ENCODE measurements around the gene MYL9. TPM values are rescaled to one million over a fixed set of nuclear protein-coding genes. Genes with fewer than 3 reads are reported as not detected.
A peak's percentile ranks its signal among the peaks of the same experiment; 100 is the strongest.

The MYL9 gene
- total and polyA plus RNA-seq, 2 donors (not counting 1 experiment from before 2014, with no cell fraction given), result 0.78 to 3.5 TPM

DNA sequence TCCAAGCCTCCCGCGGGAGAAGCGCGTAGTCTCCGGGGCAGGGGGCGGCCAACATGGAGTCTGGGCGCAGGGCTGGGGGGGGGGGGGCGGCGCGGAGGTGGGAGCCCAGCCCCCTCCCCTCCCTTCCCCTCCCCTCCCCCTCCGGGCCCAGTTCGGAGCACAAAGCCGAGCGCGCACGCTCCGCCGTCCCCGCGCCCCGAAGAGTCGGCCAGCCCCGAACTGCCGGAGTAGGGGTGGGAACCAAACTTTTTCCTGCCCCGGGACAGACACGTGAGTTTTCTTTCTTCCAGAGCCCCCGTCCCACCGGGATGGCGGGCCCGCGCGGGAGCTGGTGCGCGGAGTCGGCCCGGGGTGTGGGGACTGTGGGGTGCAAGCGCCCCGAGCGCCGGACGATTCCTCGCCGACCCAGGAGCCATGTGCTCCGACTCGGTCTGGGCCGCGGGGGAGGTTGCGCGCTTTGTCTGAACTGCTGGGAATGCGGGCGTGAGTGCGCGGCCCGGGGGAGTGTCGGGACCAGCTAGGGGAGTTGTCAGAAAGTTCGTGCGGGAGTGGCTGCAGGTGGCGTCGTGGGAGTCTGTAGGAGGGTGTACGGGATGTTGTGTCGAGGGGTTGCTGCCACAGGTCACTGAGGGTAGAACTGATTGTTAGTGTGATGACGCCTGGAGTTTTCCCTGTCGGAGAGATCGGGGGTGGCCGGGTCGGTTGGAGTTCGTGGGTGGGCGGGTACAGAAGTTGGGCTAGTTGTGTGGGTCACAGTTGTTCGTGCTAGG, 33.2 kb downstream of the MYL9 start:
- peak; percentile 4 for ATAC-seq (ENCODE audit: low read depth)

More for the DNA sequence above, 33.2 kb downstream of the MYL9 start:
- peak; percentile 67 for DNase-seq
- TF ChIP-seq, protein P1, sequence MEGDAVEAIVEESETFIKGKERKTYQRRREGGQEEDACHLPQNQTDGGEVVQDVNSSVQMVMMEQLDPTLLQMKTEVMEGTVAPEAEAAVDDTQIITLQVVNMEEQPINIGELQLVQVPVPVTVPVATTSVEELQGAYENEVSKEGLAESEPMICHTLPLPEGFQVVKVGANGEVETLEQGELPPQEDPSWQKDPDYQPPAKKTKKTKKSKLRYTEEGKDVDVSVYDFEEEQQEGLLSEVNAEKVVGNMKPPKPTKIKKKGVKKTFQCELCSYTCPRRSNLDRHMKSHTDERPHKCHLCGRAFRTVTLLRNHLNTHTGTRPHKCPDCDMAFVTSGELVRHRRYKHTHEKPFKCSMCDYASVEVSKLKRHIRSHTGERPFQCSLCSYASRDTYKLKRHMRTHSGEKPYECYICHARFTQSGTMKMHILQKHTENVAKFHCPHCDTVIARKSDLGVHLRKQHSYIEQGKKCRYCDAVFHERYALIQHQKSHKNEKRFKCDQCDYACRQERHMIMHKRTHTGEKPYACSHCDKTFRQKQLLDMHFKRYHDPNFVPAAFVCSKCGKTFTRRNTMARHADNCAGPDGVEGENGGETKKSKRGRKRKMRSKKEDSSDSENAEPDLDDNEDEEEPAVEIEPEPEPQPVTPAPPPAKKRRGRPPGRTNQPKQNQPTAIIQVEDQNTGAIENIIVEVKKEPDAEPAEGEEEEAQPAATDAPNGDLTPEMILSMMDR (IDR thresholded peaks at IDR 0.05), result no peak
- TF ChIP-seq EZH2 (IDR thresholded peaks at IDR 0.05; ENCODE audit: borderline replicate concordance, insufficient read depth, low read depth, low read length, poor library complexity, severe bottlenecking), result no peak
- H3K27ac Mint-ChIP-seq, result peak overlapping the region; percentile 91
- Histone ChIP-seq H3K36me3 (replicated peaks in 1 of 2; ENCODE audit: control extremely low read depth in 1 of 2, control insufficient read depth in 1 of 2, extremely low read depth in 1 of 2, insufficient read depth in 2 of 2, low read length in 1 of 2) (peaks cover 0 to 12% of the 10 kb centered on the region in 2 experiments), H3K27ac (ENCODE audit: low read length in 2 of 2) (peak overlapping the region; percentile 97 to 100), H3K27me3 (replicated peaks in 1 of 4; ENCODE audit: control extremely low read depth in 1 of 4, control insufficient read depth in 3 of 4, insufficient read depth in 4 of 4, low read length in 3 of 4) (no peaks in the 10 kb centered on the region), H3K9me3 (ENCODE audit: control extremely low read depth in 1 of 3, control insufficient read depth in 2 of 3, insufficient read depth in 1 of 3, low read length in 2 of 3) (no peaks in the 10 kb centered on the region), H4K20me1 (ENCODE audit: control insufficient read depth, insufficient read depth, low read length, poor library complexity, severe bottlenecking) (peaks cover 50% of the 10 kb centered on the region), H3K9ac (ENCODE audit: low read length) (peak overlapping the region; percentile 90), H3K4me2 (replicated peaks; ENCODE audit: low read depth, low read length, poor library complexity, severe bottlenecking) (peak overlapping the region; percentile 98), H3K4me3 (ENCODE audit: control extremely low read depth in 1 of 5, extremely low read depth in 1 of 5, insufficient read depth in 1 of 5, low read depth in 2 of 5, low read length in 4 of 5) (peak overlapping the region; percentile 22 to 95 (median 88)), H3K4me1 (ENCODE audit: control insufficient read depth in 2 of 2, insufficient read depth in 2 of 2, low read length in 2 of 2) (peaks cover 23 to 34% of the 10 kb centered on the region in 2 donors), H2AFZ (ENCODE audit: insufficient read depth, low read depth, low read length, poor library complexity, severe bottlenecking) (peak overlapping the region; percentile 21), H3K79me2 (ENCODE audit: control insufficient read depth, insufficient read depth, low read length) (peaks cover 57% of the 10 kb centered on the region)
- H3K27me3 Mint-ChIP-seq, result no peaks in the 10 kb centered on the region
- no peaks in the 10 kb centered on the region for H3K9me3 Mint-ChIP-seq (ENCODE audit: insufficient read depth)
- WGBS (ENCODE audit: insufficient coverage), result 1% methylated on average over 58 of the region's 69 CpGs
- intact Hi-C loops (cut with micrococcal nuclease), result no loop called here
- ChIA-PET CTCF (interaction anchor here (1.2 to 6.1 kb wide), 13 partner anchors 11 to 289 kb away, joined by 3 to 63 read pairs (median 6); partner anchors contain the start of gene RAB5IF), POLR2A (interaction anchor here (0.7 to 6.7 kb wide), 9 partner anchors 8 to 832 kb away, joined by 3 to 81 read pairs (median 4); partner anchors contain the start of genes RAB5IF and RBM39)
- H3K4me3 Mint-ChIP-seq, result peak overlapping the region; percentile 92
- peaks cover 34% of the 10 kb centered on the region for H3K4me1 Mint-ChIP-seq

Measured in B cell (primary cell).